A673 (cell line): ENCODE data around the gene HP1BP3. TPM values are rescaled to one million over a fixed set of nuclear protein-coding genes. Genes with fewer than 3 reads are reported as not detected.
"Not testable (repeated sequence)": the region's sequence is repeated elsewhere in the genome, so short reads cannot be mapped to it uniquely, and the experiment has no call there.

Experiments
- BruUV-seq: library from RNA; stranded (reverse); fragments of 400-500 nt; replicated peaks from 2 replicates; lab custom pipeline; 2021; lab: Mats Ljungman, UMichigan
- CTCF ChIA-PET: fragments of 300-600 bp; sonication (Branson Sonifier 250); formaldehyde crosslinking; loops from one replicate; lab custom pipeline; 2022; ENCODE audit warnings: antibody characterized with exemption; lab: Charles Lee
- POLR2A ChIA-PET: fragments of 300-600 bp; sonication (Branson Sonifier 250); formaldehyde crosslinking; loops from one replicate; lab custom pipeline; 2022; ENCODE audit warnings: antibody characterized with exemption; ENCODE audit not compliant: low non-redundant PET; lab: Charles Lee
- DNase-seq: peaks from one replicate; pipeline ENCODE4 v3.0.0-alpha.2; 2015; ENCODE audit warnings: low spot score
- H3K27ac ChIP-seq: fragments of 200-600 bp; sonication (generic); 2 replicates; pipeline ENCODE4 v1.5.1; 2016; ENCODE audit warnings: mixed run types, low read depth, mild to moderate bottlenecking, mixed read lengths, antibody characterized with exemption, low read length; ENCODE audit not compliant: poor library complexity, severe bottlenecking
- H3K27me3 ChIP-seq: fragments of 200-600 bp; sonication (generic); replicated peaks from 2 replicates; pipeline ENCODE4 v1.6.1; 2017; ENCODE audit warnings: mixed run types, low read depth, mild to moderate bottlenecking, mixed read lengths, antibody characterized with exemption, low read length; ENCODE audit not compliant: insufficient read depth, poor library complexity
- H3K36me3 ChIP-seq: fragments of 200-600 bp; sonication (generic); 2 replicates; pipeline ENCODE4 v1.6.1; 2016; ENCODE audit warnings: mixed run types, mild to moderate bottlenecking, mixed read lengths, antibody characterized with exemption, low read length; ENCODE audit not compliant: insufficient read depth, poor library complexity, severe bottlenecking
- H3K4me1 ChIP-seq: fragments of 200-600 bp; sonication (generic); 2 replicates; pipeline ENCODE4 v1.6.1; 2017; ENCODE audit warnings: mixed run types, mild to moderate bottlenecking, mixed read lengths, antibody characterized with exemption, low read length; ENCODE audit not compliant: insufficient read depth, poor library complexity, severe bottlenecking
- H3K4me3 ChIP-seq: fragments of 200-600 bp; sonication (generic); 2 replicates; pipeline ENCODE4 v1.5.1; 2016; ENCODE audit warnings: low read depth, mixed run types, mild to moderate bottlenecking, mixed read lengths, low read length; ENCODE audit not compliant: poor library complexity, severe bottlenecking
- H3K9me3 ChIP-seq: fragments of 200-600 bp; sonication (generic); 2 replicates; pipeline ENCODE4 v1.6.1; 2016; ENCODE audit warnings: mixed run types, low read depth, mild to moderate bottlenecking, mixed read lengths, antibody characterized with exemption, low read length; ENCODE audit not compliant: poor library complexity, severe bottlenecking
- CTCF ChIP-seq: fragments of 300-800, 200-600 bp; sonication (generic); conservative IDR thresholded peaks from 2 replicates; pipeline ENCODE4 v1.5.1; 2017; ENCODE audit warnings: low read depth, mild to moderate bottlenecking, antibody characterized with exemption, low read length, moderate library complexity, mixed read lengths
- EZH2 ChIP-seq: fragments of 200-600 bp; sonication (generic); IDR thresholded peaks from 2 replicates; pipeline ENCODE4 v1.6.1; 2017; ENCODE audit warnings: borderline replicate concordance, low read depth, mild to moderate bottlenecking, mixed read lengths, antibody characterized with exemption, low read length; ENCODE audit not compliant: poor library complexity, severe bottlenecking
- intact Hi-C: fragments of 100-400 bp; cut with micrococcal nuclease; formaldehyde crosslinking; loops from one replicate; pipeline ENCODE4 v1.10.0; 2022; ENCODE audit not compliant: unreplicated experiment
- total RNA-seq: library from RNA; stranded (reverse); gene quantifications from 2 replicates; pipeline ENCODE4 v1.2.3, GENCODE V29; 2021

The HP1BP3 gene
- total RNA-seq, 1 experiment from 2014 or later = 337 TPM

- no TSS peak for BruUV-seq
- Histone ChIP-seq H3K9me3 (no peaks in the 10 kb centered on the region), H3K27me3 (no peaks in the 10 kb centered on the region), H3K27ac (no peak overlapping the region), H3K4me1 (peaks cover 4% of the 10 kb centered on the region), H3K4me3 (no peak overlapping the region), H3K36me3 (no peaks in the 10 kb centered on the region)
- POLR2A ChIA-PET = no interaction called here
- CTCF ChIA-PET = no interaction called here
- DNase-seq = no peak
- intact Hi-C loops = no loop called here
- TF ChIP-seq CTCF (no peak), EZH2 (no peak)
Measured at GRCh38 chr1:20793236-20793635, 6.1 kb upstream of the HP1BP3 start.

- Histone ChIP-seq H3K4me1 (peaks cover 8% of the 10 kb centered on the region), H3K9me3 (no peaks in the 10 kb centered on the region), H3K27me3 (no peaks in the 10 kb centered on the region), H3K36me3 (no peaks in the 10 kb centered on the region), H3K4me3 (no peak overlapping the region), H3K27ac (no peak overlapping the region)
- no TSS peak for BruUV-seq
- intact Hi-C loops = no loop called here
- CTCF ChIA-PET = no interaction called here
- DNase-seq = no peak
- POLR2A ChIA-PET = no interaction called here
- TF ChIP-seq CTCF (no peak), EZH2 (no peak)
Measured at GRCh38 chr1:20792196-20792595, 5.1 kb upstream of the HP1BP3 start.

- Histone ChIP-seq H3K27me3 (no peaks in the 10 kb centered on the region), H3K4me1 (peaks cover 8% of the 10 kb centered on the region), H3K4me3 (no peak overlapping the region), H3K36me3 (no peaks in the 10 kb centered on the region), H3K9me3 (no peaks in the 10 kb centered on the region), H3K27ac (no peak overlapping the region)
- DNase-seq = no peak
- CTCF ChIA-PET = no interaction called here
- TF ChIP-seq CTCF = no peak
- TF ChIP-seq EZH2 = no peak
- intact Hi-C loops = no loop called here
- POLR2A ChIA-PET = no interaction called here
- no TSS peak for BruUV-seq
Measured at GRCh38 chr1:20790785-20791184, 3.7 kb upstream of the HP1BP3 start.

- POLR2A ChIA-PET, H3K36me3 ChIP-seq, H3K9me3 ChIP-seq, DNase-seq, H3K4me3 ChIP-seq, H3K27me3 ChIP-seq, BruUV-seq, intact Hi-C loops, H3K27ac ChIP-seq: not testable (repeated sequence)
- CTCF ChIA-PET = interaction anchor here (0.5 kb wide), 1 partner anchor 465 kb away, joined by 3 read pairs; no protein-coding TSS in a partner anchor
- peaks cover 12% of the 10 kb centered on the region for H3K4me1 ChIP-seq
Measured at GRCh38 chr1:20789598-20789997, 2.5 kb upstream of the HP1BP3 start.
